ENCODE results near the gene AOX1. TPM values are rescaled to one million over a fixed set of nuclear protein-coding genes. Genes with fewer than 3 reads are reported as not detected.
"Not testable (repeated sequence)": the region's sequence is repeated elsewhere in the genome, so short reads cannot be mapped to it uniquely, and the experiment has no call there.

Gene AOX1
- total RNA-seq, 1 donor from 2014 or later = 24.3 TPM

- Histone ChIP-seq H3K9me3 (no peaks in the 10 kb centered on the region), H3K4me1 (no peaks in the 10 kb centered on the region), H3K27ac (no peak overlapping the region), H3K27me3 (no peaks in the 10 kb centered on the region), H3K36me3 (no peaks in the 10 kb centered on the region), H3K4me3 (no peak overlapping the region)
- TF ChIP-seq CTCF (IDR thresholded peaks at IDR 0.05) = no peak
- intact Hi-C loops (cut with DNase I) = no loop called here
- no peak for DNase-seq
- peak; percentile 21 for ATAC-seq
Observed at GRCh38 chr2:200705305-200706041, 119.7 kb downstream of the AOX1 start.

- H3K9me3 ChIP-seq = no peaks in the 10 kb centered on the region
- TF ChIP-seq CTCF (IDR thresholded peaks at IDR 0.05) = no peak
- H3K4me1 ChIP-seq = peaks cover 4% of the 10 kb centered on the region
- H3K4me3 ChIP-seq = no peak overlapping the region
- no peak overlapping the region for H3K27ac ChIP-seq
- H3K27me3 ChIP-seq = no peaks in the 10 kb centered on the region
- no peaks in the 10 kb centered on the region for H3K36me3 ChIP-seq
- no peak for ATAC-seq
- intact Hi-C loops (cut with DNase I) = no loop called here
- DNase-seq = no peak
Observed at GRCh38 chr2:200708943-200709342, 123.1 kb downstream of the AOX1 start.

GRCh38 chr2:200713003-200713703, 127.3 kb downstream of the AOX1 start:
- TF ChIP-seq CTCF (IDR thresholded peaks at IDR 0.05) = peak; percentile 81
- intact Hi-C loops (cut with DNase I) = no loop called here
- no peaks in the 10 kb centered on the region for H3K27me3 ChIP-seq
- no peaks in the 10 kb centered on the region for H3K9me3 ChIP-seq
- H3K4me1 ChIP-seq = peaks cover 4% of the 10 kb centered on the region
- H3K36me3 ChIP-seq = no peaks in the 10 kb centered on the region
- peak; percentile 99 for ATAC-seq
- DNase-seq = peak; percentile 89
- H3K27ac ChIP-seq = peak overlapping the region; percentile 78
- H3K4me3 ChIP-seq = peak overlapping the region; percentile 44

- H3K4me1 ChIP-seq = peaks cover 4% of the 10 kb centered on the region
- H3K27me3 ChIP-seq = no peaks in the 10 kb centered on the region
- H3K9me3 ChIP-seq = no peaks in the 10 kb centered on the region
- ATAC-seq (no peak), DNase-seq (no peak)
- peak overlapping the region; percentile 78 for H3K27ac ChIP-seq
- TF ChIP-seq CTCF (IDR thresholded peaks at IDR 0.05) = no peak
- H3K36me3 ChIP-seq = no peaks in the 10 kb centered on the region
- no peak overlapping the region for H3K4me3 ChIP-seq
- intact Hi-C loops (cut with DNase I) = no loop called here
Observed at GRCh38 chr2:200713704-200714064, 127.9 kb downstream of the AOX1 start.

GRCh38 chr2:200715014-200715413, 129.2 kb downstream of the AOX1 start:
- H3K27me3 ChIP-seq; intact Hi-C loops (cut with DNase I); ATAC-seq; H3K4me3 ChIP-seq; H3K36me3 ChIP-seq; DNase-seq; H3K27ac ChIP-seq; H3K4me1 ChIP-seq; H3K9me3 ChIP-seq: not testable (repeated sequence)

GRCh38 chr2:200716386-200716785, 130.6 kb downstream of the AOX1 start:
- no peaks in the 10 kb centered on the region for H3K9me3 ChIP-seq
- H3K36me3 ChIP-seq = no peaks in the 10 kb centered on the region
- H3K27me3 ChIP-seq = no peaks in the 10 kb centered on the region
- intact Hi-C loops (cut with DNase I) = no loop called here
- no peak overlapping the region for H3K27ac ChIP-seq
- TF ChIP-seq CTCF (IDR thresholded peaks at IDR 0.05) = no peak
- ATAC-seq (no peak), DNase-seq (no peak)
- peaks cover 4% of the 10 kb centered on the region for H3K4me1 ChIP-seq
- no peak overlapping the region for H3K4me3 ChIP-seq
